K562 (cell line): ENCODE results near the gene H2BK1. TPM values are rescaled to one million over a fixed set of nuclear protein-coding genes. Genes with fewer than 3 reads are reported as not detected.

ENCODE experiments used
- ATAC-seq: fragments of 200-7000 bp; cut with Tn5 transposase; 3 replicates; pipeline ENCODE4 v1.9.1; 2020; ENCODE audit warnings: moderate library complexity
- BruUV-seq: library from RNA; stranded (reverse); fragments of 400-500 nt; replicated peaks from 2 replicates; lab custom pipeline; 2021; lab: Mats Ljungman, UMichigan
- CTCF ChIA-PET: fragments of 300-600 bp; formaldehyde crosslinking; extraction: SDS; loops from one replicate; lab custom pipeline; 2021; ENCODE audit warnings: low intra/inter-chr PET ratio; lab: Yijun Ruan, JAX
- POLR2A ChIA-PET: fragments of 300-600, 350-650 bp; sonication (Branson Sonifier 250); formaldehyde crosslinking; extraction: SDS; loops from one replicate; lab custom pipeline; 2021; ENCODE audit warnings: antibody characterized with exemption, inconsistent platforms; lab: Yijun Ruan, JAX
- DNase-seq, 4 experiments: peaks; one replicate each; pipeline versions ENCODE4 v3.0.0 to v3.0.0-alpha.2; 2011 to 2018; ENCODE audit warnings: low spot score in 3 of 4, mixed read lengths in 3 of 4; ENCODE audit errors: extremely low read depth in 1 of 4
- FAIRE-seq: peaks from 2 replicates; lab custom pipeline; 2011; peaks lifted over from hg19 to GRCh38; lab: Jason Lieb, UNC
- H2AFZ ChIP-seq: 2 replicates; pipeline ENCODE4 v1.6.0; 2011; ENCODE audit warnings: low read depth, low read length, control low read depth, inconsistent platforms
- H3K27ac ChIP-seq: fragments of 200-600 bp; 3 replicates; pipeline ENCODE4 v1.8.0; 2011; ENCODE audit warnings: low read depth, mild to moderate bottlenecking, control low read depth, inconsistent platforms, low read length, moderate library complexity, mixed read lengths; ENCODE audit errors: extremely low read depth
- H3K27me3 ChIP-seq, 2 experiments: fragments of 300-600 bp in 1 of 2; 2 replicates in 1 of 2; 3 replicates in 1 of 2; pipeline versions ENCODE4 v1.6.0 to v1.8.0; 2011; ENCODE audit warnings: inconsistent platforms in 2 of 2, low read length in 2 of 2, mild to moderate bottlenecking in 1 of 2, mixed read lengths in 1 of 2, moderate library complexity in 1 of 2; ENCODE audit not compliant: control insufficient read depth in 2 of 2, insufficient read depth in 2 of 2
- H3K36me3 ChIP-seq: fragments of 300-600 bp; 3 replicates; pipeline ENCODE4 v1.8.0; 2011; ENCODE audit warnings: mild to moderate bottlenecking, low read length, inconsistent platforms; ENCODE audit not compliant: control insufficient read depth, insufficient read depth
- H3K4me1 ChIP-seq, 2 experiments: fragments of 200-600 bp in 1 of 2; replicated peaks in 1 of 2; 2 replicates in 1 of 2; 3 replicates in 1 of 2; pipeline versions ENCODE4 v1.5.1 to v1.8.0; 2011; ENCODE audit warnings: inconsistent platforms in 2 of 2, low read length in 2 of 2, mild to moderate bottlenecking in 1 of 2, mixed read lengths in 1 of 2, moderate library complexity in 1 of 2; ENCODE audit not compliant: control insufficient read depth in 2 of 2, insufficient read depth in 2 of 2
- H3K4me2 ChIP-seq: 2 replicates; pipeline ENCODE4 v1.6.1; 2011; ENCODE audit warnings: low read length, control low read depth, inconsistent platforms, mixed read lengths; ENCODE audit not compliant: insufficient read depth
- H3K4me3 ChIP-seq: fragments of 200-600 bp; sonication (generic), shearing (Covaris generic); 2 replicates; pipeline ENCODE4 v1.5.1; 2016; ENCODE audit warnings: control low read depth, inconsistent platforms
- H3K79me2 ChIP-seq: fragments of 200-600 bp; 3 replicates; pipeline ENCODE4 v1.8.0; 2011; ENCODE audit warnings: low read length, inconsistent platforms; ENCODE audit not compliant: control insufficient read depth, insufficient read depth
- H3K9ac ChIP-seq, 2 experiments: 2 replicates each; pipeline versions ENCODE4 v1.6.0 to v1.6.1; 2011; ENCODE audit warnings: low read depth in 2 of 2, low read length in 2 of 2, control low read depth in 1 of 2, inconsistent platforms in 1 of 2, mild to moderate bottlenecking in 1 of 2, mixed read lengths in 1 of 2; ENCODE audit not compliant: insufficient read depth in 1 of 2
- H3K9me1 ChIP-seq: one replicate; pipeline ENCODE4 v1.6.0; 2011; ENCODE audit warnings: inconsistent platforms, mild to moderate bottlenecking, low read length, moderate library complexity; ENCODE audit not compliant: control insufficient read depth, insufficient read depth
- H3K9me3 ChIP-seq: replicated peaks from 2 replicates; pipeline ENCODE4 v1.5.1; 2011; ENCODE audit warnings: low read depth, low read length, inconsistent platforms; ENCODE audit not compliant: control insufficient read depth, insufficient read depth
- H4K20me1 ChIP-seq: replicated peaks from 2 replicates; pipeline ENCODE4 v1.6.1; 2011; ENCODE audit warnings: low read length, inconsistent platforms, mixed read lengths; ENCODE audit not compliant: control insufficient read depth, insufficient read depth
- MTA2 ChIP-seq: fragments of 450-650 bp; IDR thresholded peaks from 2 replicates; pipeline ENCODE4 v1.6.1; 2016; ENCODE audit warnings: low read depth
- NRF1 ChIP-seq, 2 experiments: fragments of 450-650 bp; IDR thresholded peaks in 1 of 2; conservative IDR thresholded peaks in 1 of 2; 2 replicates each; pipeline ENCODE4 v1.6.1; 2014; ENCODE audit warnings: mild to moderate bottlenecking in 2 of 2
- SMAD1 ChIP-seq: fragments of 150-350 bp; IDR thresholded peaks from 2 replicates; pipeline ENCODE4 v1.6.1; 2014; ENCODE audit warnings: low read length, low read depth; ENCODE audit not compliant: partially characterized antibody
- SREBF2 ChIP-seq: sonication (generic); formaldehyde crosslinking; IDR thresholded peaks from 2 replicates; pipeline ENCODE4 v1.4.0; 2020; ENCODE audit warnings: mild to moderate bottlenecking, missing genetic modification reagents
- ZNF12 ChIP-seq: sonication (generic); formaldehyde crosslinking; IDR thresholded peaks from 2 replicates; pipeline ENCODE4 v1.4.0; 2020; ENCODE audit warnings: mild to moderate bottlenecking, missing genetic modification reagents
- ZNF124 ChIP-seq: sonication (generic); formaldehyde crosslinking; IDR thresholded peaks from 2 replicates; pipeline ENCODE4 v1.8.1; 2022; ENCODE audit warnings: missing genetic modification reagents
- ZNF583 ChIP-seq: fragments of 250-450 bp; sonication (Bioruptor Pico); IDR thresholded peaks from 2 replicates; pipeline ENCODE4 v1.4.0; 2020
- ZNF76 ChIP-seq: fragments of 250-450 bp; sonication (Bioruptor Pico); IDR thresholded peaks from 2 replicates; pipeline ENCODE4 v1.4.0; 2020; ENCODE audit warnings: mild to moderate bottlenecking, moderate library complexity, borderline replicate concordance
- WGBS: fragments of 100-300 bp; shearing (Covaris generic); methylation state at CpG from one replicate; pipeline ENCODE4 v1.1.6; 2016; ENCODE audit warnings: low coverage, mixed read lengths; ENCODE audit not compliant: insufficient coverage; ENCODE audit errors: missing lambda C conversion rate; 5-methylcytosine and 5-hydroxymethylcytosine counted together
- in situ Hi-C: fragments of 300-500 bp; cut with MboI; formaldehyde crosslinking; loops from 4 replicates; pipeline ENCODE4 v1.15.0; 2018; ENCODE audit warnings: inconsistent platforms, mixed read lengths
- intact Hi-C: fragments of 100-400 bp; cut with micrococcal nuclease; formaldehyde crosslinking; loops from 2 replicates; pipeline ENCODE4 v1.14.2; 2022
- polyA plus RNA-seq, 8 experiments: library from polyadenylated mRNA; depleted of rRNA in 4 of 8; stranded (reverse) in 5 of 8; unstranded in 3 of 8; fragments of >200 nt; fragmentation: Nextera tagmentation in 2 of 8; fragmentation: Illumina TruSeq in 1 of 8; extraction: Ambion mirVana in 2 of 8; extraction: Trizol in 1 of 8; gene quantifications; 2 replicates each; pipeline versions ENCODE4 v1.2.1 to v1.2.3, GENCODE V29; 2011 to 2014; ENCODE audit warnings: inconsistent platforms in 1 of 8, missing spikeins in 1 of 8
- total RNA-seq, 7 experiments: library from RNA; depleted of rRNA in 6 of 7; stranded (reverse); fragments of >200 nt in 6 of 7; fragmentation: Illumina TruSeq in 2 of 7; extraction: Trizol in 2 of 7; gene quantifications; 2 replicates each; pipeline versions ENCODE4 v1.2.1 to v1.2.3, GENCODE V29; 2011 to 2021; ENCODE audit warnings: low replicate concordance in 1 of 7

The H2BK1 gene
- total and polyA plus RNA-seq, 9 of the 15 experiments (the other 6 are each of a cell fraction or from before 2014, with no cell fraction given) = not detected

- DNase-seq (no peak), ATAC-seq (no peak), FAIRE-seq (no peak)
- 0 out of 2 replicates have a peak overlapping the region, but pooled peaks have one; percentile 98 for H2AFZ ChIP-seq
- TF ChIP-seq SMAD1 = no peak
- TF ChIP-seq ZNF76 (CRISPR knock-in tag) = no peak
- no peak for TF ChIP-seq MTA2
- no peak for TF ChIP-seq SREBF2
- no peak for TF ChIP-seq ZNF583 (CRISPR knock-in tag)
- TF ChIP-seq ZNF124 (CRISPR knock-in tag) = no peak
- TF ChIP-seq NRF1 (conservative IDR thresholded peaks at IDR 0.05 in 1 of 2, IDR thresholded peaks at IDR 0.05 in 1 of 2) = no peak
- TF ChIP-seq ZNF12 (CRISPR knock-in tag) = no peak
- ChIA-PET POLR2A (no interaction called here), CTCF (interaction anchor here (0.6 kb wide), 1 partner anchor 122 kb away, joined by 3 read pairs; no protein-coding TSS in a partner anchor)
- H3K9me1 ChIP-seq = peaks cover 6% of the 10 kb centered on the region
- intact Hi-C loops = loop anchor here (5.0 kb wide), 1 partner anchor 224 kb away; no protein-coding TSS in a partner anchor
- no peak overlapping the region for H3K4me2 ChIP-seq
- peaks cover 36% of the 10 kb centered on the region for H3K79me2 ChIP-seq
- H3K27me3 ChIP-seq = no peaks in the 10 kb centered on the region
- no TSS peak for BruUV-seq
- no peaks in the 10 kb centered on the region for H3K9me3 ChIP-seq
- H3K4me3 ChIP-seq = no peak overlapping the region
- H3K9ac ChIP-seq = no peak overlapping the region
- peaks cover 28 to 46% of the 10 kb centered on the region in 2 experiments; a peak in 4 of 5 replicates for H3K4me1 ChIP-seq
- peaks cover 22% of the 10 kb centered on the region for H3K36me3 ChIP-seq
- WGBS = 33% methylated on average over 1 of the region's 1 CpG
- H3K27ac ChIP-seq = no peak overlapping the region
- in situ Hi-C loops = no loop called here
- H4K20me1 ChIP-seq = peaks cover 14% of the 10 kb centered on the region
These were observed 20.8 kb upstream of the H2BK1 start for GRCh38 chr7:151231080-151231479.
